Measurements from ENCODE around the gene MACF1. TPM values are rescaled to one million over a fixed set of nuclear protein-coding genes. Genes with fewer than 3 reads are reported as not detected.

MACF1 gene
- total RNA-seq, 2 donors from 2014 or later, result 107 to 148 TPM

DNA sequence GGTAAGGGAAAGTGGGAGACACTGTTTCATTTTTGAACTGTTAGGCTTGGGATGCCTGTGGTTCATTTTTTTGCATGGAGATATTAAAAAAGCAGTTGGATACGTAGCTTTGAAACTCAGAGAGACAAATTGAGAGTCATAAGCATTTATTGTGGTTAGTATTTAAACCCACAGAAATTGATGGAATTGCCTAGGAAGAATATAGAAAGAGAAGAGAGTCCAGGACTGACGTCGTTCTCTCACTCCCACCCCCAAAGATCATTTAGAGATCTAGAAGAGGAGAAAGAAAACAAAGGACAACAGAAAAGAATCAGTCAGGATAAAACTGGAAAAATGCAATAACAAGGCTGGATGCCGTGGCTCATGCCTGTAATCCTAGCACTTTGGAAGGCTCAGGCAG, 213.7 kb downstream of the MACF1 start:
- TF ChIP-seq, protein P1, sequence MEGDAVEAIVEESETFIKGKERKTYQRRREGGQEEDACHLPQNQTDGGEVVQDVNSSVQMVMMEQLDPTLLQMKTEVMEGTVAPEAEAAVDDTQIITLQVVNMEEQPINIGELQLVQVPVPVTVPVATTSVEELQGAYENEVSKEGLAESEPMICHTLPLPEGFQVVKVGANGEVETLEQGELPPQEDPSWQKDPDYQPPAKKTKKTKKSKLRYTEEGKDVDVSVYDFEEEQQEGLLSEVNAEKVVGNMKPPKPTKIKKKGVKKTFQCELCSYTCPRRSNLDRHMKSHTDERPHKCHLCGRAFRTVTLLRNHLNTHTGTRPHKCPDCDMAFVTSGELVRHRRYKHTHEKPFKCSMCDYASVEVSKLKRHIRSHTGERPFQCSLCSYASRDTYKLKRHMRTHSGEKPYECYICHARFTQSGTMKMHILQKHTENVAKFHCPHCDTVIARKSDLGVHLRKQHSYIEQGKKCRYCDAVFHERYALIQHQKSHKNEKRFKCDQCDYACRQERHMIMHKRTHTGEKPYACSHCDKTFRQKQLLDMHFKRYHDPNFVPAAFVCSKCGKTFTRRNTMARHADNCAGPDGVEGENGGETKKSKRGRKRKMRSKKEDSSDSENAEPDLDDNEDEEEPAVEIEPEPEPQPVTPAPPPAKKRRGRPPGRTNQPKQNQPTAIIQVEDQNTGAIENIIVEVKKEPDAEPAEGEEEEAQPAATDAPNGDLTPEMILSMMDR (IDR thresholded peaks at IDR 0.05), result no peak
- Histone ChIP-seq H3K4me3 (no peak overlapping the region), H3K9me3 (no peaks in the 10 kb centered on the region), H3K27me3 (no peaks in the 10 kb centered on the region), H3K9ac (ENCODE audit: low read depth in 2 of 2, low read length in 2 of 2) (no peak overlapping the region), H3K27ac (no peak overlapping the region), H3K4me1 (peaks cover 4% of the 10 kb centered on the region), H3K36me3 (no peaks in the 10 kb centered on the region)
- no peak for DNase-seq
- intact Hi-C loops (cut with DNase I), result no loop called here

DNA sequence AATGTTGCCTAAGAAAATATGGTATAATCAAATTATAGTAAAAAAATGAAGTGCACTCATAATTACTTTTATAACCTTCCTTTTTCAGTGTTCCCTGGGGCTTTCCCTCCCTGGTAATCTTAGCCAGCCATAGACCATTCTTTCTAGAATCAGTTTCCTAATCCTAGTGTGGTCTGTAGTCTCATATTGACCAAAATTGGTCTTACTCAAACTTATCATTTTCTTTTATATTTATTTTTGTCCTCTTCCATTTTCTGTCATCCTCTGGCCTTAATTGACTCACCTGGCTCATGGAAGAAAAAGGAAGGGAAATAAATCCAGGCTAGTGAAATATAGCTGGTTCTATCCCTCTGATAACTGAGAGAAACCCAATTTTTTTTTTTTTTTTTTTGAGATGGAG, 216.0 kb downstream of the MACF1 start:
- TF ChIP-seq, protein P1 (IDR thresholded peaks at IDR 0.05), result no peak
- Histone ChIP-seq H3K9me3 (no peaks in the 10 kb centered on the region), H3K27me3 (no peaks in the 10 kb centered on the region), H3K4me3 (no peak overlapping the region), H3K9ac (ENCODE audit: low read depth in 2 of 2, low read length in 2 of 2) (no peak overlapping the region), H3K27ac (no peak overlapping the region), H3K4me1 (peaks cover 1% of the 10 kb centered on the region), H3K36me3 (no peaks in the 10 kb centered on the region)
- no peak for DNase-seq
- intact Hi-C loops (cut with DNase I), result no loop called here

DNA sequence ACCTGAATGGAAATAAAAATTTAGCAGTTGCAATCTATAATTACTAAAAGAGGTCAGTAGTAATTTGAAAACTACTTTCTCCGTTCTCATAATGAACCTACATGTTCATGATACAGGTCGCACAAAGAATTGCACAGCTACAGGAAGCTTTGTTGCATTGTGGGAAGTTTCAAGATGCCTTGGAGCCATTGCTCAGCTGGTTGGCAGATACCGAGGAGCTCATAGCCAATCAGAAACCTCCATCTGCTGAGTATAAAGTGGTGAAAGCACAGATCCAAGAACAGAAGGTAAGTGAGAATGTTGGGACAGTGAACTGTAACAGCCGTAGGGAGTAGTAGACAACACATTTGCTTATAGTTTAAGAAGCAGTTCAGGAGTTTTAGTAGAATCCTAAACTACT, 218.1 kb downstream of the MACF1 start:
- no peak overlapping the region for H3K9ac ChIP-seq (ENCODE audit: low read depth in 2 of 2, low read length in 2 of 2)
- H3K27ac ChIP-seq, result no peak overlapping the region
- H3K9me3 ChIP-seq, result no peaks in the 10 kb centered on the region
- TF ChIP-seq, protein P1 (IDR thresholded peaks at IDR 0.05), result no peak
- H3K27me3 ChIP-seq, result no peaks in the 10 kb centered on the region
- no peak for DNase-seq
- H3K4me1 ChIP-seq, result peaks cover 4% of the 10 kb centered on the region
- H3K4me3 ChIP-seq, result no peak overlapping the region
- H3K36me3 ChIP-seq, result no peaks in the 10 kb centered on the region
- intact Hi-C loops (cut with DNase I), result no loop called here

DNA sequence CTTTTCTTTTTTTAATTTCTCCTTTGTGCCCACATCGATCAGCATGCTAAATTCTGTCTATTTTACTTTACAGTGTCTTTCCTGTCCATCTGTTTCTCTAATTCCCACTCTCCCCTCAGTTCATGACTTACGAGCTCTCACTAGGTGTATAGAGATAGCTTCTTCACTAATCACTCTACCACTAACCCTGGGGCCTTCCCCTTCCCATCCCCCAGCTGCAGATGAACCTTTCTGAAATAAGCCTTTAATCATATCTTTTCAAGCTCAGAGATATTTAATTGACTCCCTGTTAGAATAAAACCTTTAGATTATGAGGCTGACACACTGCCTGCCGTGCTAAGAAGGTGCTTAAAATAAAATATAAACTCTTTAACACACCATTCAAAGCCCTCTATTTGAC, 220.7 kb downstream of the MACF1 start:
- Histone ChIP-seq H3K4me3 (no peak overlapping the region), H3K4me1 (peaks cover 4% of the 10 kb centered on the region), H3K27ac (no peak overlapping the region), H3K36me3 (no peaks in the 10 kb centered on the region), H3K9me3 (no peaks in the 10 kb centered on the region), H3K9ac (ENCODE audit: low read depth in 2 of 2, low read length in 2 of 2) (no peak overlapping the region), H3K27me3 (no peaks in the 10 kb centered on the region)
- TF ChIP-seq, protein P1 (IDR thresholded peaks at IDR 0.05), result no peak
- intact Hi-C loops (cut with DNase I), result no loop called here
- no peak for DNase-seq

DNA sequence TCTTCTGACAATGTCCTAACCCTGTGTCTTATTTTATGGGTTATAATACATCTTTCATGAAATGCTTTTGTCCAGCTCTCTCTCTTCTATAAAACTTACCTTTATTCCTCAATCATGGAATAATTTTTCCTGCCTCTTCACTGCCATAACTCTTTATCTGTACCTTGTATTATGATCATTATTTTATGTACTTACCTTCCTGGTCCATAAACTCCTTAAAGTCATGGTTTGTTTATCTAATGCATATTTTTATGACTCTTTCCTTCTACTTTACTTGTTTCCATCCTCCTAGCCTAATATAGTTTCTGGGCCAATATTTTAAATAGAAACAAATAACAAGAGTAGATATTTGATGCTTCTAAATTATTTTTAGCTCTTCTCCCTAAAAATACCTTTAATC, 221.1 kb downstream of the MACF1 start:
- Histone ChIP-seq H3K27ac (no peak overlapping the region), H3K4me1 (peaks cover 4% of the 10 kb centered on the region), H3K4me3 (no peak overlapping the region), H3K36me3 (no peaks in the 10 kb centered on the region), H3K9me3 (no peaks in the 10 kb centered on the region), H3K27me3 (no peaks in the 10 kb centered on the region), H3K9ac (ENCODE audit: low read depth in 2 of 2, low read length in 2 of 2) (no peak overlapping the region)
- intact Hi-C loops (cut with DNase I), result no loop called here
- DNase-seq, result no peak
- TF ChIP-seq, protein P1 (IDR thresholded peaks at IDR 0.05), result no peak

DNA sequence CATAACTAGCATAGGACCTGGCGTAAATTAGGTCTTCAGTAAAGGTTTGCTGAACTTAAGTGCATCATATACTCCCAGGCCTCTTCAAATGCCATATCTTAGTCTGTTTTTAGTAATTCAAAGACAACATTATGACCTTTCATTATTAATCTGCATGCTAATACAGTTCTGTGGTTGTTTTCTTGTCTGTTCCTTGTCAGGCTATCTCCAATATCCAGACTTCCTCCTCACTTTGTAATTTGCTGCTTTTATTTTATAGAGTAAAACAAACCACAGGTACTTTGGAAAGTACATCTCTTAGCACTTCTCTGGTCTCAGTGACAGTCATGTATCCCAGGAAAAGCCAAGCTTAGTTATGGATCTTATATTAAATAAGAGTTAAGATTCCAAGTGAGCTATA, 221.9 kb downstream of the MACF1 start:
- H3K4me3 ChIP-seq, result no peak overlapping the region
- peaks cover 4% of the 10 kb centered on the region for H3K4me1 ChIP-seq
- no peaks in the 10 kb centered on the region for H3K36me3 ChIP-seq
- no peaks in the 10 kb centered on the region for H3K9me3 ChIP-seq
- H3K27ac ChIP-seq, result no peak overlapping the region
- no peak for DNase-seq
- intact Hi-C loops (cut with DNase I), result no loop called here
- H3K9ac ChIP-seq (ENCODE audit: low read depth in 2 of 2, low read length in 2 of 2), result no peak overlapping the region
- TF ChIP-seq, protein P1 (IDR thresholded peaks at IDR 0.05), result no peak
- no peaks in the 10 kb centered on the region for H3K27me3 ChIP-seq

Data from colonic mucosa (tissue), 4 donors.